ENCODE data around the gene NCAPD2.

Gene NCAPD2

GRCh38 chr12:6500466-6500865, 6.6 kb downstream of the NCAPD2 start:
- DNase-seq: no peak

DNA sequence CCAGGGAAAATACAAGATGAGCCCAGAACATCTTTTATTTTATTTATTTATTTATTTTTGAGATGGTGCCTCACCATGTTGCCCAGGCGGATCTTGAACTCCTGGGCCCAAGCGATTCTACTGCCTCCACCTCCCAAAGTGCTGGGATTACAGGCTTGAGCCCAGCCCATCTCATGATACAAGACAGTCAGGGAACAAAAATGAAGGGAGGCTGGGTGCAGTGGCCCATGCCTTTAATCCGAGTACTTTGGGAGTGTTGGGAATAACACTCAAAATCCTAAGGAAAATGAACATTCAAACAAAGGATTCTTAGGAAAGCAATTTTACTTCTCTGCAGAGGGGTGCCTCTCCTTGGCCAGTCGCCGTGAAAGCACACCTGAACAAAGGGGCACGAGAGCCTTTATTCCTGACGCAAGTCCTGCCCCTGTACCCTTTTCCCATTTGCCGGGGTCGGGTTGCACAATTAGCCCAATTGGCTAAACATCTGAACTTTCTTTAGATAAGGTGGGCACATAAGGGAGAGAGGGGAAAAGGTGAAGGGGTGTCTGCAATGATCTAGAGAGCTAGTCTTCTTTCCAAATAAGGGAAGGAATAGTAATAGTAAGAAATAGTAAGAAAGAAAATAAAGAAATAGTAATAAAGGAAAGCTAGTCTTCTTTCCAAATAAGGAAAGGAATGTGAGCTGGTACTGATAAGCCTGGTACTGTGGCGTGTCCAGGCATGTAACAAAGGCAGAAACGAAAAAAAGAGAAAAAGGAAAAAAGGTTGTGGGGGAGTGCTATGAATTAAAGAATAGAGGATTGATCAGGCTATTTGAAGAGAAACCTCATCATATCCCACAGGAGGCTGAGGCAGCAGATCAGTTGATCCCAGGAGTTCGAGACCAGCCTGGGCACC, 13.4 kb downstream of the NCAPD2 start:
- no peak for DNase-seq

DNA sequence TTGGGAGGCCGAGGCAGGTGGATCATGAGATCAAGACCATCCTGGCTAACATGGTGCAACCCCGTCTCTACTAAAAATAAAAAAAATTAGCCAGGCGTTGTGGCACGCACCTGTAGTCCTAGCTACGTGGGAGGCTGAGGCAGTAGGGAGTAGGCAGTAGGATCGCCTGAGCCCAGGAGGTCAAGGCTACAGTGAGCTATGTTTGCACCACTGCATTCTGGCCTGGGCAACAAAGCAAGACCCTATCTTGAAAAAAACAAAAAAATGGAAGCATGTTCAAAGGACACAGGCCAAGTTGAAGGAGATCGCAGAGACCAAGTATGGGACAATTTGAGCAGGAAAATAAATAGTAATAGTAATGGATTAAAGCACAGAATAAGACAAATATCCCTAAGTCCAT, 14.2 kb downstream of the NCAPD2 start:
- DNase-seq: no peak

DNA sequence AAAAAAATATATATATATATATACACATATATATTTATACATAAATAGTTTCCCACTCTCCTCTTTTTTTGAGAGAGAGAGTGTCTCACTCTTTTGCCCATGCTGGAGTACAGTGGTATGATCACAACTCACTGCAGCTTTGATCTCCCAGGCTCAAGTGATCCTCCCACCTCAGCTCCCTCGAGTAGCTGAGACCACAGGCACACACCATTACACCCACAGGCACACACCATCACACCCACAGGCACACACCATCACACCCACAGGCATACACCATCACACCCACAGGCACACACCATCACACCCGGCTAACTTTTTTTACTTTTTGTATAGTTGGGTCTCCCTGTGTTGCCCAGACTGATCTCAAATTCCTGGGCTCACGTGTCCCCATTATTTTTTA, 26.3 kb downstream of the NCAPD2 start:
- no peak for DNase-seq

- no peak for DNase-seq
Measured at GRCh38 chr12:6522193-6522592, 28.3 kb downstream of the NCAPD2 start.

GRCh38 chr12:6523708-6524107, 29.8 kb downstream of the NCAPD2 start:
- no peak for DNase-seq

DNA sequence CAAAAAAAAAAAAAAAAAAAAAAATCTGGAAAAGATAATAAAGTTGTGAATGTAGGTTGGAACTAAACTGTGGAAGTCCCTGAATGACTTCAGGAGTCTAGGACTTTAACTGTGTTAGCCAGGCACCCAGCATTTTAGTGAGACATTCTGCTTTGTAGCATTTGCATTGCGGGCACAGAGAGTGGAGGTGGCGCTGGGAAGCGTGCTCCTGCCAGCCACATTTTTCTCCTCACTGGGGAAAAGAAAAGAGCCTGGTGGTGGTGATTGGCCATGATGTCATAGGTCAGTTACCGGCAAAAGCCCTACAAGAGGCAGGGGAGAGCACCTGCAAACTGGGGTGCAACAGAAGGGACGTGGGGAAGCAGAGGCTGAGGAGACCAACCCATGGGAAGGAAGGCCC, 30.7 kb downstream of the NCAPD2 start:
- DNase-seq: no peak

- DNase-seq: no peak
Measured at GRCh38 chr12:6526201-6526600, 32.3 kb downstream of the NCAPD2 start.

GRCh38 chr12:6526766-6527525, 33.0 kb downstream of the NCAPD2 start:
- DNase-seq: no peak

GRCh38 chr12:6527711-6528110, 33.8 kb downstream of the NCAPD2 start:
- DNase-seq: no peak

DNA sequence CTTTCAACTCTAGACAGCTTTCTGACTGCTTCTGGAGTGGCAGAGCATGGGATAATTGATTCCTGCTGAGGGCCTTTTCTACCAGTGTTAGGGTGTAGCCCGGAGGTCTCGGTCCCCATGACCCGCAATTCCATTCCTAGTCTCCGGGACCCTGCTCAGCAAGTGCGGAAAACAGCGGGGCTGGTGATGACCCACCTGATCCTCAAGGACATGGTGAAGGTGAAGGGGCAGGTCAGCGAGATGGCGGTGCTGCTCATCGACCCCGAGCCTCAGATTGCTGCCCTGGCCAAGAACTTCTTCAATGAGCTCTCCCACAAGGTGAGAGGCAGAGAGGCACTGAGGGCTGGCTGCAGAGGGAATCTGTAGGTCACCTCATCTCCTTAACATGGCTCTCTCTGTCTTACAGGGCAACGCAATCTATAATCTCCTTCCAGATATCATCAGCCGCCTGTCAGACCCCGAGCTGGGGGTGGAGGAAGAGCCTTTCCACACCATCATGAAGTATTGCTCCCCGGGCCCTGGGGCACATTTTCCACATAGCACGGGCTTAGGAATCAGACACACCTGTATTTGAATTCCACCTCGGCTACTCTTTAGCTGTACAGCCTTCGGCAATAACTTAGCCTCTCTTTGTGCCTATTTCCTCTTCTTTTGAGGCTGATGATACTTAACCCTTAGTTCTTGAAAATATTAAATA, 34.8 kb downstream of the NCAPD2 start:
- DNase-seq: no peak

DNA sequence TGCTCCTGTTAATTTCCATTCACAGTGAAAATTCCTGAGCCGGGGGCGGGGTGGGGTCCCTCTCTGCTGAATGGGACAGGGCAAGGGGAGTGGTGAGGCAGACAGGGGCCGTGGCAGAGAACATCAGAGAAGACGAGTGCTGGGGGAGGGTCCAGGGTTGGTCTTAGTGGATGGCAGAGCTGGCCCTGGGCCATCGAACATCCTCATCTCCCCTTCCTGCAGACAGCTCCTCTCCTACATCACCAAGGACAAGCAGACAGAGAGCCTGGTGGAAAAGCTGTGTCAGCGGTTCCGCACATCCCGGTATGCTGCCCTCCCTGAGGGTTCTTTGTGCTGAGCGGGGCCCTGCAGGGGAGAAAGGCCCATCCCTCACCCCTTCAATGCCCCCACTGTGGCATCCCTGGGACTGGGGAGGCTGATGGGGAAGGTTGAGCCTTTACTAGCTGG, 35.4 kb downstream of the NCAPD2 start:
- DNase-seq: no peak

- no peak for DNase-seq
Measured at GRCh38 chr12:6530576-6531260, 36.8 kb downstream of the NCAPD2 start.

DNA sequence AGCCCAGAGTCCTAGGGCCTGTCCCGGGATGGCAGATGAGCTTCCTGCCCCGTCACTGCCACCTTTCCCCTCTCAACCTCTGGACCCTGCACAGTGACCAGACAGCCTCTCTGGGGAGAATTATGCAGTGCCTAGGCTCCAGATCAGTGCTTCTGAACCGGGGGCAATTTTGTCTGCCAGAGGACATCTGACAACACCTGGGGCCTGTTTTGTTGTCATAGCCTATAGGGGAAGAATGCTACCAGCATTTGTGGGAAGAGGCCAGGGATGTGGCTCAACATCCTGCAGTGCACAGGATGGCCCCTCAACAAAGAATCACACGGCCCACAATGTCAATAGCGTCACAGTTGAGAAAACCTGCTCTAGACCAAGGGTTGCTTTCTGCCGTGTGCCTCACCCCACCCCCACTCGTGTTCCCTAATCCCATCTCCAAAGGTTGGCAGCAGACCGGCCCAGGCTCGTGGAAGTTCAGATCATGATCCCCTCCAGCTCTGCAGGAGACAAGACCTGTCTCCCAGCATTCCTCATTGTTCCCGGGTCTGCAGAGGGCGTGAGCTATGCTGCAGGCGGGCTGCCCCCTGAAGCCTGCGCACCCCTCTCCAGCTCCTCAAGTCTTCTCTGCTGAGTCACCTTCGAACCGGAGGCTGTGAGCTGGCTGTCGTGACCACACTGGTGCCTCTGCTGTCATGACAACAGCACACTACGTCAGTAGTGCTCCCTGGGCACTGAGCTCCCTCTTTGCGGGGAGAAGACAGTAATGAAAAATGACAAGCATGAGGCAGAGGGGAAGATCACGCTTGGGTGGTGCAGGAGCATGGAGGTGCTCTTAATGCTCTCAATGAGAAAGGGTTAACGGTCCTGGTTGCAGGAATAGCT, 38.4 kb downstream of the NCAPD2 start:
- peak; percentile 96 for DNase-seq

DNA sequence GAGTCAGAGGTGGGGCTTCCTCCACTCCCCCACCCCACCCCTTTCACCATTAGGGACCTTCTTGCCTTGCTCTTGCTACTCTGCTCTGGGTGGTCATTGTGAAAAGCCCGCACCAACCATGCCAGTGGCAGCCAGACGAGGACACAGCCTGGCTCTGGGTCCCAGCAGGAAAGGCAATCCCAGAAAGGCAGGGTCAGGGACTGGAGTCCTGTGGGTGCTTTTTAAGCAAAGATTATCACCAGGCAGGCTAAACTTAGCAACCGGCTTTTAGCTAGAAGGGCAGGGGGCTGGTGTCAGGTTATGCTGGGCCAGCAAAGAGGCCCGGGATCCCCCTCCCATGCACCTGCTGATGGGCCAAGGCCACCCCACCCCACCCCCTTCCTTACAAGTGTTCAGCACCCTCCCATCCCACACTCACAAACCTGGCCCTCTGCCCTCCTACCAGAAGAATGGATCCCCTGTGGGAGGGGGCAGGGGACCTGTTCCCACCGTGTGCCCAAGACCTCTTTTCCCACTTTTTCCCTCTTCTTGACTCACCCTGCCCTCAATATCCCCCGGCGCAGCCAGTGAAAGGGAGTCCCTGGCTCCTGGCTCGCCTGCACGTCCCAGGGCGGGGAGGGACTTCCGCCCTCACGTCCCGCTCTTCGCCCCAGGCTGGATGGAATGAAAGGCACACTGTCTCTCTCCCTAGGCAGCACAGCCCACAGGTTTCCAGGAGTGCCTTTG, 39.2 kb downstream of the NCAPD2 start:
- peak; percentile 77 for DNase-seq

GRCh38 chr12:6533653-6533922, 39.7 kb downstream of the NCAPD2 start:
- DNase-seq: no peak

DNA sequence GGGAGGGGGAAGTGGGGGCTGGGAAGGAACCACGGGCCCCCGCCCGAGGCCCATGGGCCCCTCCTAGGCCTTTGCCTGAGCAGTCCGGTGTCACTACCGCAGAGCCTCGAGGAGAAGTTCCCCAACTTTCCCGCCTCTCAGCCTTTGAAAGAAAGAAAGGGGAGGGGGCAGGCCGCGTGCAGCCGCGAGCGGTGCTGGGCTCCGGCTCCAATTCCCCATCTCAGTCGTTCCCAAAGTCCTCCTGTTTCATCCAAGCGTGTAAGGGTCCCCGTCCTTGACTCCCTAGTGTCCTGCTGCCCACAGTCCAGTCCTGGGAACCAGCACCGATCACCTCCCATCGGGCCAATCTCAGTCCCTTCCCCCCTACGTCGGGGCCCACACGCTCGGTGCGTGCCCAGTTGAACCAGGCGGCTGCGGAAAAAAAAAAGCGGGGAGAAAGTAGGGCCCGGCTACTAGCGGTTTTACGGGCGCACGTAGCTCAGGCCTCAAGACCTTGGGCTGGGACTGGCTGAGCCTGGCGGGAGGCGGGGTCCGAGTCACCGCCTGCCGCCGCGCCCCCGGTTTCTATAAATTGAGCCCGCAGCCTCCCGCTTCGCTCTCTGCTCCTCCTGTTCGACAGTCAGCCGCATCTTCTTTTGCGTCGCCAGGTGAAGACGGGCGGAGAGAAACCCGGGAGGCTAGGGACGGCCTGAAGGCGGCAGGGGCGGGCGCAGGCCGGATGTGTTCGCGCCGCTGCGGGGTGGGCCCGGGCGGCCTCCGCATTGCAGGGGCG, 40.2 kb downstream of the NCAPD2 start, which contains the start of gene GAPDH:
Gene GAPDH, plus strand, starts transcription at position 595 of the 772 bp plus-strand sequence. CDS start 316 bp downstream, outside the sequence.
- DNase-seq: peak; percentile 99

GRCh38 chr12:6534695-6534944, 40.7 kb downstream of the NCAPD2 start:
- no peak for DNase-seq

DNA sequence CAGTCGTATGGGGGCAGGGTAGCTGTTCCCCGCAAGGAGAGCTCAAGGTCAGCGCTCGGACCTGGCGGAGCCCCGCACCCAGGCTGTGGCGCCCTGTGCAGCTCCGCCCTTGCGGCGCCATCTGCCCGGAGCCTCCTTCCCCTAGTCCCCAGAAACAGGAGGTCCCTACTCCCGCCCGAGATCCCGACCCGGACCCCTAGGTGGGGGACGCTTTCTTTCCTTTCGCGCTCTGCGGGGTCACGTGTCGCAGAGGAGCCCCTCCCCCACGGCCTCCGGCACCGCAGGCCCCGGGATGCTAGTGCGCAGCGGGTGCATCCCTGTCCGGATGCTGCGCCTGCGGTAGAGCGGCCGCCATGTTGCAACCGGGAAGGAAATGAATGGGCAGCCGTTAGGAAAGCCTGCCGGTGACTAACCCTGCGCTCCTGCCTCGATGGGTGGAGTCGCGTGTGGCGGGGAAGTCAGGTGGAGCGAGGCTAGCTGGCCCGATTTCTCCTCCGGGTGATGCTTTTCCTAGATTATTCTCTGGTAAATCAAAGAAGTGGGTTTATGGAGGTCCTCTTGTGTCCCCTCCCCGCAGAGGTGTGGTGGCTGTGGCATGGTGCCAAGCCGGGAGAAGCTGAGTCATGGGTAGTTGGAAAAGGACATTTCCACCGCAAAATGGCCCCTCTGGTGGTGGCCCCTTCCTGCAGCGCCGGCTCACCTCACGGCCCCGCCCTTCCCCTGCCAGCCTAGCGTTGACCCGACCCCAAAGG, 41.2 kb downstream of the NCAPD2 start:
- DNase-seq: peak; percentile 78

DNA sequence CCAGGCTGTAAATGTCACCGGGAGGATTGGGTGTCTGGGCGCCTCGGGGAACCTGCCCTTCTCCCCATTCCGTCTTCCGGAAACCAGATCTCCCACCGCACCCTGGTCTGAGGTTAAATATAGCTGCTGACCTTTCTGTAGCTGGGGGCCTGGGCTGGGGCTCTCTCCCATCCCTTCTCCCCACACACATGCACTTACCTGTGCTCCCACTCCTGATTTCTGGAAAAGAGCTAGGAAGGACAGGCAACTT, 41.7 kb downstream of the NCAPD2 start:
- DNase-seq: no peak
